ENCODE measurements around the gene PSMC3. TPM values are rescaled to one million over a fixed set of nuclear protein-coding genes. Genes with fewer than 3 reads are reported as not detected.

PSMC3 gene
- total and polyA plus RNA-seq, 9 of the 15 experiments (the other 6 are each of a cell fraction or from before 2014, with no cell fraction given): 44.3 to 324 (median 240) TPM

- TF ChIP-seq GMEB1 (CRISPR knock-in tag; IDR thresholded peaks at IDR 0.05) (peak; percentile 77), ZNF398 (CRISPR knock-in tag; IDR thresholded peaks at IDR 0.05) (no peak), NFE2L1 (tag; IDR thresholded peaks at IDR 0.05; ENCODE audit: borderline replicate concordance, low read depth) (no peak), XRCC3 (IDR thresholded peaks at IDR 0.05) (no peak), ZNF766 (CRISPR knock-in tag; conservative IDR thresholded peaks at IDR 0.05) (peak; percentile 83), ZNF146 (CRISPR knock-in tag; IDR thresholded peaks at IDR 0.05; ENCODE audit: unreplicated experiment) (no peak), KLF10 (CRISPR knock-in tag; IDR thresholded peaks at IDR 0.05) (no peak), GATAD2A (IDR thresholded peaks at IDR 0.05) (no peak), MAZ (CRISPR knock-in tag; conservative IDR thresholded peaks at IDR 0.05 in 1 of 2, IDR thresholded peaks at IDR 0.05 in 1 of 2) (peak; percentile 93 to 98), ZNF143 (CRISPR knock-in tag; IDR thresholded peaks at IDR 0.05) (no peak), STAG1 (CRISPR knock-in tag; IDR thresholded peaks at IDR 0.05; ENCODE audit: borderline replicate concordance) (peak; percentile 83; the same call in 1 of the 2 replicates), RCOR1 (IDR thresholded peaks at IDR 0.05; ENCODE audit: borderline replicate concordance in 1 of 2, low read depth in 2 of 2, low read length in 2 of 2) (no peak), ZNF639 (CRISPR knock-in tag; conservative IDR thresholded peaks at IDR 0.05 in 1 of 2, IDR thresholded peaks at IDR 0.05 in 1 of 2) (peak in 1 of 2 experiments; percentile 100; a peak in 2 of 4 replicates), NFE2 (IDR thresholded peaks at IDR 0.05; ENCODE audit: low read depth) (peak; percentile 42), SOX6 (IDR thresholded peaks at IDR 0.05) (peak; percentile 73)
- TF ChIP-seq, protein P1, sequence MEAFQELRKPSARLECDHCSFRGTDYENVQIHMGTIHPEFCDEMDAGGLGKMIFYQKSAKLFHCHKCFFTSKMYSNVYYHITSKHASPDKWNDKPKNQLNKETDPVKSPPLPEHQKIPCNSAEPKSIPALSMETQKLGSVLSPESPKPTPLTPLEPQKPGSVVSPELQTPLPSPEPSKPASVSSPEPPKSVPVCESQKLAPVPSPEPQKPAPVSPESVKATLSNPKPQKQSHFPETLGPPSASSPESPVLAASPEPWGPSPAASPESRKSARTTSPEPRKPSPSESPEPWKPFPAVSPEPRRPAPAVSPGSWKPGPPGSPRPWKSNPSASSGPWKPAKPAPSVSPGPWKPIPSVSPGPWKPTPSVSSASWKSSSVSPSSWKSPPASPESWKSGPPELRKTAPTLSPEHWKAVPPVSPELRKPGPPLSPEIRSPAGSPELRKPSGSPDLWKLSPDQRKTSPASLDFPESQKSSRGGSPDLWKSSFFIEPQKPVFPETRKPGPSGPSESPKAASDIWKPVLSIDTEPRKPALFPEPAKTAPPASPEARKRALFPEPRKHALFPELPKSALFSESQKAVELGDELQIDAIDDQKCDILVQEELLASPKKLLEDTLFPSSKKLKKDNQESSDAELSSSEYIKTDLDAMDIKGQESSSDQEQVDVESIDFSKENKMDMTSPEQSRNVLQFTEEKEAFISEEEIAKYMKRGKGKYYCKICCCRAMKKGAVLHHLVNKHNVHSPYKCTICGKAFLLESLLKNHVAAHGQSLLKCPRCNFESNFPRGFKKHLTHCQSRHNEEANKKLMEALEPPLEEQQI (IDR thresholded peaks at IDR 0.05): no peak
- TF ChIP-seq, protein P2, sequence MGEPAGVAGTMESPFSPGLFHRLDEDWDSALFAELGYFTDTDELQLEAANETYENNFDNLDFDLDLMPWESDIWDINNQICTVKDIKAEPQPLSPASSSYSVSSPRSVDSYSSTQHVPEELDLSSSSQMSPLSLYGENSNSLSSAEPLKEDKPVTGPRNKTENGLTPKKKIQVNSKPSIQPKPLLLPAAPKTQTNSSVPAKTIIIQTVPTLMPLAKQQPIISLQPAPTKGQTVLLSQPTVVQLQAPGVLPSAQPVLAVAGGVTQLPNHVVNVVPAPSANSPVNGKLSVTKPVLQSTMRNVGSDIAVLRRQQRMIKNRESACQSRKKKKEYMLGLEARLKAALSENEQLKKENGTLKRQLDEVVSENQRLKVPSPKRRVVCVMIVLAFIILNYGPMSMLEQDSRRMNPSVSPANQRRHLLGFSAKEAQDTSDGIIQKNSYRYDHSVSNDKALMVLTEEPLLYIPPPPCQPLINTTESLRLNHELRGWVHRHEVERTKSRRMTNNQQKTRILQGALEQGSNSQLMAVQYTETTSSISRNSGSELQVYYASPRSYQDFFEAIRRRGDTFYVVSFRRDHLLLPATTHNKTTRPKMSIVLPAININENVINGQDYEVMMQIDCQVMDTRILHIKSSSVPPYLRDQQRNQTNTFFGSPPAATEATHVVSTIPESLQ (CRISPR knock-in tag; IDR thresholded peaks at IDR 0.05): peak; percentile 49; the same call in 1 of the 2 replicates
These were observed 18.3 kb downstream of the PSMC3 start, which contains the start of gene SLC39A13 (continued) for GRCh38 chr11:47407746-47408590.
